ENCODE measurements around the gene ANK3. TPM values are rescaled to one million over a fixed set of nuclear protein-coding genes. Genes with fewer than 3 reads are reported as not detected.

ANK3 gene
- total RNA-seq, 2 donors from 2014 or later = 46.0 to 47.8 TPM

DNA sequence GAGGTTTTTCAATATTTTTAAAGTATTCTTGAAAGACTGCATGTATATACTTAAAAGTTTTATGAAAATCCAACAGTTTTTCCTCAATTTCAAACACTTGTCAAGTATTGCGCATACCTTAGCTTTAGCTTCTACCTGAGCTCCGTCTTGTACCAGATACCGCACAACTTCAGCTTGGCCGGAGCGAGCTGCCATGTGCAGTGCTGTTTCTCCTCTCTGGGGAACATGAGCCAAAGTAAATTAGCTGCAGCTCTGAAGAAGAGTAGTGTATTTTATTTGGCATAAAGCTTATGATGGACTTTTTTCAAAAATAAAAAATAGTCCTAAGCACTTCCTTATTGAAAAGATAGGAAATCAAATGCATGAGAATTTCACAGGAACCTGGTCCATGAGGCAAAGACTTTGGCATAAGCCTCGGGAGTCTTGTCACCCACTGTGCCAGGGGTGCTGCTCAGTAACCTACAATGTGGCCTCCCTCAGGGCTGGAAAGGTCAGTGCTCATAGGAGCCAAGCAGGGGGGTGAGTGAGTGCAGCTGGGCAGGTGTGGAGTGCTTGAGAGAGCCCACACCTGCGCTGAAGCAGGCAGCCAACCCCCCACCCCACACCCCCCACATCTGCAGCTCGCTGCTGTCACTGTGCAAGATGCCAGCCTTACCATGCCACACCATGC lies 189.5 kb downstream of the ANK3 start:
- WGBS = 55% methylated on average over 8 of the region's 8 CpGs
- Histone ChIP-seq H3K4me3 (no peak overlapping the region), H3K36me3 (no peaks in the 10 kb centered on the region), H3K27me3 (replicated peaks; ENCODE audit: insufficient read depth) (no peaks in the 10 kb centered on the region), H3K9me3 (no peaks in the 10 kb centered on the region), H3K4me1 (replicated peaks) (peaks cover 8% of the 10 kb centered on the region), H3K27ac (no peak overlapping the region)
- no peak for DNase-seq (ENCODE audit: low spot score)
- TF ChIP-seq, protein P1, sequence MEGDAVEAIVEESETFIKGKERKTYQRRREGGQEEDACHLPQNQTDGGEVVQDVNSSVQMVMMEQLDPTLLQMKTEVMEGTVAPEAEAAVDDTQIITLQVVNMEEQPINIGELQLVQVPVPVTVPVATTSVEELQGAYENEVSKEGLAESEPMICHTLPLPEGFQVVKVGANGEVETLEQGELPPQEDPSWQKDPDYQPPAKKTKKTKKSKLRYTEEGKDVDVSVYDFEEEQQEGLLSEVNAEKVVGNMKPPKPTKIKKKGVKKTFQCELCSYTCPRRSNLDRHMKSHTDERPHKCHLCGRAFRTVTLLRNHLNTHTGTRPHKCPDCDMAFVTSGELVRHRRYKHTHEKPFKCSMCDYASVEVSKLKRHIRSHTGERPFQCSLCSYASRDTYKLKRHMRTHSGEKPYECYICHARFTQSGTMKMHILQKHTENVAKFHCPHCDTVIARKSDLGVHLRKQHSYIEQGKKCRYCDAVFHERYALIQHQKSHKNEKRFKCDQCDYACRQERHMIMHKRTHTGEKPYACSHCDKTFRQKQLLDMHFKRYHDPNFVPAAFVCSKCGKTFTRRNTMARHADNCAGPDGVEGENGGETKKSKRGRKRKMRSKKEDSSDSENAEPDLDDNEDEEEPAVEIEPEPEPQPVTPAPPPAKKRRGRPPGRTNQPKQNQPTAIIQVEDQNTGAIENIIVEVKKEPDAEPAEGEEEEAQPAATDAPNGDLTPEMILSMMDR (IDR thresholded peaks at IDR 0.05) = no peak
- TF ChIP-seq POLR2AphosphoS5 (IDR thresholded peaks at IDR 0.05) = no peak
- no peak for TF ChIP-seq POLR2A (IDR thresholded peaks at IDR 0.05)
- intact Hi-C loops (cut with DNase I) = loop anchor here (10.0 kb wide), 1 partner anchor 335 kb away; no protein-coding TSS in a partner anchor

DNA sequence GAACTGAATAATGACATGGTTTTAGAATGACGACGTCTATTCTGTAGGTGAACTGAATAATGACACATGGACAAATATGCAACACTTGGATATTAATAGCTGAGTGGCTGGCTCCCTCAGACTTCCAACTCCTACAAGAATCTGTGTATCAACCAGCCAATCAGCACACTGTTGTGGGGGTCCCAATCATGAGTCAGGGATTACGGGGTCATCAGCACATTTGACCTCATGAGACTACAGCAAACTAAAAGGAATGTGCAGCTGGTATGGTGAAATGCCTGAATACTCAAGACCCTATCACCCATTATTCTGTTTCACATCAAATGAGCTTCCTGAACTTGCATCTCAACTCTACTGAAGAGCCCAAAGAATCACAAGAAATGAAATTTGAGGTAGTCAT lies 192.5 kb downstream of the ANK3 start:
- intact Hi-C loops (cut with DNase I) = no loop called here
- H3K9me3 ChIP-seq = no peaks in the 10 kb centered on the region
- DNase-seq (ENCODE audit: low spot score) = no peak
- no peak overlapping the region for H3K4me3 ChIP-seq
- H3K27ac ChIP-seq = no peak overlapping the region
- H3K36me3 ChIP-seq = no peaks in the 10 kb centered on the region
- 62% methylated on average over 3 of the region's 3 CpGs for WGBS
- TF ChIP-seq POLR2A (IDR thresholded peaks at IDR 0.05) (no peak), POLR2AphosphoS5 (IDR thresholded peaks at IDR 0.05) (no peak)
- TF ChIP-seq, protein P1 (IDR thresholded peaks at IDR 0.05) = no peak
- H3K27me3 ChIP-seq (replicated peaks; ENCODE audit: insufficient read depth) = no peaks in the 10 kb centered on the region
- H3K4me1 ChIP-seq (replicated peaks) = peaks cover 8% of the 10 kb centered on the region

DNA sequence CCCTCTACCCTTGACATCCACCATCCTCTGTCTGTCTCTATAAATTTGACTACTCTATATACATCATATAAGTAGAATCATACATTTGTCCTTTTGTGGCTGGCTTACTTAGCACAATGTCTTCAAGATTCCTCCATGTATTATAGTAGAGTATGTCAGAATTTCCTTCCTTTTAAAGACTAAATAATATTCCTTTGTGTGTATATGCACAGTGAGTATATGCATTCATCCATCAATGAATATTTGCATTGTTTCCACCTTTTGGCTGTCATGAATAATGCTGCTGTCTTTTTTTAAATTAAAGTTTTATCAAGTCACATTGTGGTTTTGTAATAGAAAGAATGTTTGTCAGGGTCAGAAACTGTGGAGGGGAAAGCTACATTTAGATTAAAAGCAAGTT lies 195.3 kb downstream of the ANK3 start:
- no peak for DNase-seq (ENCODE audit: low spot score)
- no peaks in the 10 kb centered on the region for H3K9me3 ChIP-seq
- TF ChIP-seq, protein P1 (IDR thresholded peaks at IDR 0.05) = no peak
- no peak for TF ChIP-seq POLR2A (IDR thresholded peaks at IDR 0.05)
- no peak for TF ChIP-seq POLR2AphosphoS5 (IDR thresholded peaks at IDR 0.05)
- H3K36me3 ChIP-seq = no peaks in the 10 kb centered on the region
- H3K27ac ChIP-seq = no peak overlapping the region
- intact Hi-C loops (cut with DNase I) = no loop called here
- no peak overlapping the region for H3K4me3 ChIP-seq
- H3K27me3 ChIP-seq (replicated peaks; ENCODE audit: insufficient read depth) = no peaks in the 10 kb centered on the region
- no peaks in the 10 kb centered on the region for H3K4me1 ChIP-seq (replicated peaks)

DNA sequence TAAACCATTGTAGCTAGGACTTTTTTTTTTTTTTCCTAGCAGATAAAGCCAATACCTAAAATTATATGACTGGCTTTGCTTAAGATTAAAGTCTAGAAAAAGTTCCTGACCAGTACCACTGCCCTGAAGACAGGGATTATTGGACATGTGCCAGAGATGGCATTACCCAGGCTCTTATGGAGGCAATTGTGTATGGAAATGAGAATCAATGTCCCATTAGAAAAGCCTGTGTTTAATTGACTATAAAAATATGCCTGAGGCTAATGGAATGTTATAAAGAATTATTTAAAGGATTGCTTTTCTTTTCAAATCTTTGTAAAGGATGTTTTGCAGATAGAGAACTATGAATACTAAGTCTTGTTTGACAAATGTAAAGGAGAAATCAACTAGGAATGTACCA lies 196.7 kb downstream of the ANK3 start:
- TF ChIP-seq, protein P1 (IDR thresholded peaks at IDR 0.05) = no peak
- no peak for TF ChIP-seq POLR2AphosphoS5 (IDR thresholded peaks at IDR 0.05)
- no peak for TF ChIP-seq POLR2A (IDR thresholded peaks at IDR 0.05)
- Histone ChIP-seq H3K9me3 (no peaks in the 10 kb centered on the region), H3K4me3 (no peak overlapping the region), H3K36me3 (no peaks in the 10 kb centered on the region), H3K27ac (no peak overlapping the region), H3K27me3 (replicated peaks; ENCODE audit: insufficient read depth) (no peaks in the 10 kb centered on the region), H3K4me1 (replicated peaks) (no peaks in the 10 kb centered on the region)
- intact Hi-C loops (cut with DNase I) = no loop called here
- no peak for DNase-seq (ENCODE audit: low spot score)

DNA sequence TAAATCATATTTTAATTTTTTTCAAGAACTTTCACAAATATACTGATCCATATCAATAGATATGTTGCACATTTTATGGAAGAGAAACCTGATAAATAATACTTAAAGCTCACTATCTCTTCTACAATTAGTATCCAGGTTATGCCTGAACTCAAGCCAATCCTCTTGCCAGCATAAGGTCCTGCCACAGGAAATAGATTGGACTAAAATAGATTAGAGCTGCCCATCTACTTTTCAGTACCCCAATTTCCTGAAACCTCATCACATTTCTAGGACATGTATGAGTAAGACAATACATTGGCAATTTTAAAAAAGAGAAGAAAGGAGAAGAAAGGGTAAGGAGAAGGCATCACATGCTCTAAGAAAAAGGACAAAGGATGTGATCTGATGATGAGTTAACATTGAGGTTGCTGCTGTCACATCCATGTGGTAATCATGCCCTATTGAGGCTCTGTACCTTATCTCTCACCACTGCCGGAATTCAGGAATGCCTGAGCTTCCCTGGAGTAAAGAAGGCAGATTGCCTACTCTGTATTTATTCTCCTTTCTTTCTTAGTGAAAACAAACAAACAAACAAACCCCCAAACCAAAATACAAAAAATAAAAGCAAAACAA lies 199.7 kb downstream of the ANK3 start:
- WGBS = 88% methylated on average over 1 of the region's 1 CpG
- DNase-seq (ENCODE audit: low spot score) = no peak
- no peaks in the 10 kb centered on the region for H3K9me3 ChIP-seq
- H3K36me3 ChIP-seq = no peaks in the 10 kb centered on the region
- TF ChIP-seq, protein P1 (IDR thresholded peaks at IDR 0.05) = no peak
- TF ChIP-seq POLR2AphosphoS5 (IDR thresholded peaks at IDR 0.05) = no peak
- TF ChIP-seq POLR2A (IDR thresholded peaks at IDR 0.05) = no peak
- no peaks in the 10 kb centered on the region for H3K4me1 ChIP-seq (replicated peaks)
- intact Hi-C loops (cut with DNase I) = no loop called here
- H3K27ac ChIP-seq = no peak overlapping the region
- H3K4me3 ChIP-seq = no peak overlapping the region
- H3K27me3 ChIP-seq (replicated peaks; ENCODE audit: insufficient read depth) = no peaks in the 10 kb centered on the region
